ENCODE results near the gene TMX1. TPM values are rescaled to one million over a fixed set of nuclear protein-coding genes. Genes with fewer than 3 reads are reported as not detected.

TMX1 gene
- total RNA-seq, 1 donor from 2014 or later, result 51.3 TPM

GRCh38 chr14:51302295-51303030 lies 62.4 kb downstream of the TMX1 start:
- intact Hi-C loops (cut with micrococcal nuclease), result no loop called here
- Mint-ChIP-seq H3K4me3 (no peak overlapping the region), H3K27ac (no peak overlapping the region), H3K4me1 (ENCODE audit: low read depth) (peaks cover 12% of the 10 kb centered on the region), H3K36me3 (ENCODE audit: low read depth) (no peaks in the 10 kb centered on the region), H3K9me3 (no peaks in the 10 kb centered on the region), H3K27me3 (ENCODE audit: insufficient read depth) (no peaks in the 10 kb centered on the region)
- DNase-seq (ENCODE audit: low spot score), result no peak

GRCh38 chr14:51304438-51304837 lies 64.4 kb downstream of the TMX1 start:
- H3K9me3 Mint-ChIP-seq, result no peaks in the 10 kb centered on the region
- no peak overlapping the region for H3K27ac Mint-ChIP-seq
- H3K4me1 Mint-ChIP-seq (ENCODE audit: low read depth), result no peaks in the 10 kb centered on the region
- H3K36me3 Mint-ChIP-seq (ENCODE audit: low read depth), result no peaks in the 10 kb centered on the region
- H3K4me3 Mint-ChIP-seq, result no peak overlapping the region
- intact Hi-C loops (cut with micrococcal nuclease), result no loop called here
- peaks cover 1% of the 10 kb centered on the region for H3K27me3 Mint-ChIP-seq (ENCODE audit: insufficient read depth)
- DNase-seq (ENCODE audit: low spot score), result no peak

GRCh38 chr14:51304941-51305340 lies 64.9 kb downstream of the TMX1 start:
- H3K4me3 Mint-ChIP-seq, result no peak overlapping the region
- no peaks in the 10 kb centered on the region for H3K9me3 Mint-ChIP-seq
- H3K4me1 Mint-ChIP-seq (ENCODE audit: low read depth), result no peaks in the 10 kb centered on the region
- no peaks in the 10 kb centered on the region for H3K36me3 Mint-ChIP-seq (ENCODE audit: low read depth)
- DNase-seq (ENCODE audit: low spot score), result no peak
- H3K27ac Mint-ChIP-seq, result no peak overlapping the region
- peaks cover 4% of the 10 kb centered on the region for H3K27me3 Mint-ChIP-seq (ENCODE audit: insufficient read depth)
- intact Hi-C loops (cut with micrococcal nuclease), result no loop called here

GRCh38 chr14:51305751-51306150 lies 65.7 kb downstream of the TMX1 start:
- DNase-seq (ENCODE audit: low spot score), result no peak
- Mint-ChIP-seq H3K36me3 (ENCODE audit: low read depth) (no peaks in the 10 kb centered on the region), H3K27ac (no peak overlapping the region), H3K27me3 (ENCODE audit: insufficient read depth) (peaks cover 4% of the 10 kb centered on the region), H3K4me3 (no peak overlapping the region), H3K9me3 (no peaks in the 10 kb centered on the region), H3K4me1 (ENCODE audit: low read depth) (no peaks in the 10 kb centered on the region)
- intact Hi-C loops (cut with micrococcal nuclease), result no loop called here

Other genes with a start within 250 kb of the TMX1 start
- 0.31 TPM in 1 of 2 replicates, not detected in the other for gene TRIM9, start 145.1 kb upstream of the TMX1 start, total RNA-seq

All from activated T-helper 1 cell treated with anti-CD3 and anti-CD28 coated beads, Interleukin-12 subunit alpha, Interleukin-12 subunit beta, Interleukin-2, Interleukin-4 antibody, amounts not matched to agents 30 ng/mL and 10 ng/mL and 1 ng/mL, durations not matched to agents 14 hours and 24 hours and 36 hours (primary cell).